Neural cell (in vitro differentiated cells): ENCODE data around the gene CADPS2. TPM values are rescaled to one million over a fixed set of nuclear protein-coding genes. Genes with fewer than 3 reads are reported as not detected.

ENCODE experiments used
- H2AFZ ChIP-seq: fragments of 200-600, 300-800 bp; sonication (generic), shearing (Covaris generic); 2 replicates; pipeline ENCODE4 v1.6.0; 2014; ENCODE audit warnings: low read depth, mild to moderate bottlenecking, antibody characterized with exemption, low read length, moderate library complexity
- H3F3A ChIP-seq: fragments of 200-600 bp; shearing (Covaris generic); 2 replicates; pipeline ENCODE4 v1.6.1; 2016; ENCODE audit warnings: mild to moderate bottlenecking, moderate library complexity, mixed read lengths, antibody characterized with exemption, low read length; ENCODE audit not compliant: insufficient read depth, poor library complexity, severe bottlenecking
- H3K27ac ChIP-seq: fragments of 200-600, 300-800 bp; sonication (generic), shearing (Covaris generic); 2 replicates; pipeline ENCODE4 v1.5.1; 2014; ENCODE audit warnings: mild to moderate bottlenecking, low read length, moderate library complexity
- H3K27me3 ChIP-seq: fragments of 300-800, 200-600 bp; sonication (generic), shearing (Covaris generic); 2 replicates; pipeline ENCODE4 v1.6.0; 2014; ENCODE audit warnings: mild to moderate bottlenecking, low read depth, low read length, moderate library complexity; ENCODE audit not compliant: insufficient read depth
- H3K36me3 ChIP-seq: fragments of 300-800, 200-600 bp; sonication (generic), shearing (Covaris generic); 2 replicates; pipeline ENCODE4 v1.5.1; 2014; ENCODE audit warnings: mild to moderate bottlenecking, antibody characterized with exemption, low read length, moderate library complexity; ENCODE audit not compliant: insufficient read depth
- H3K4me2 ChIP-seq: fragments of 300-800, 200-600 bp; sonication (generic), shearing (Covaris generic); 2 replicates; pipeline ENCODE4 v1.6.0; 2014; ENCODE audit warnings: mild to moderate bottlenecking, low read length
- H3K4me3 ChIP-seq: fragments of 300-800, 200-600 bp; sonication (generic), shearing (Covaris generic); 2 replicates; pipeline ENCODE4 v1.5.1; 2014; ENCODE audit warnings: mild to moderate bottlenecking, low read length, moderate library complexity
- H3K79me2 ChIP-seq: fragments of 200-600 bp; shearing (Covaris generic); replicated peaks from 2 replicates; pipeline ENCODE4 v1.6.0; 2014; ENCODE audit warnings: mild to moderate bottlenecking, low read length, moderate library complexity; ENCODE audit not compliant: insufficient read depth
- H3K9ac ChIP-seq: fragments of 300-800, 200-600 bp; sonication (generic), shearing (Covaris generic); 2 replicates; pipeline ENCODE4 v1.6.1; 2016; ENCODE audit warnings: mild to moderate bottlenecking, low read length, mixed read lengths
- H3K9me2 ChIP-seq: fragments of 200-600 bp; shearing (Covaris generic); 2 replicates; pipeline ENCODE4 v1.6.1; 2016; ENCODE audit warnings: mild to moderate bottlenecking, low read length, mixed read lengths; ENCODE audit not compliant: insufficient read depth
- H3K9me3 ChIP-seq: fragments of 200-600, 300-800 bp; sonication (generic), shearing (Covaris generic); 2 replicates; pipeline ENCODE4 v1.6.1; 2016; ENCODE audit warnings: mild to moderate bottlenecking, mixed run types, low read length, moderate library complexity, mixed read lengths
- H4K20me1 ChIP-seq: fragments of 200-600 bp; shearing (Covaris generic); 2 replicates; pipeline ENCODE4 v1.6.1; 2016; ENCODE audit warnings: mild to moderate bottlenecking, mixed run types; ENCODE audit not compliant: insufficient read depth
- CTCF ChIP-seq: fragments of 450-650 bp; IDR thresholded peaks from 2 replicates; pipeline ENCODE4 v1.5.1; 2014; ENCODE audit warnings: antibody characterized with exemption, mild to moderate bottlenecking, moderate library complexity; ENCODE audit not compliant: poor library complexity, severe bottlenecking
- EP300 ChIP-seq: fragments of 450-650 bp; conservative IDR thresholded peaks from 2 replicates; pipeline ENCODE4 v1.6.1; 2014; ENCODE audit warnings: antibody characterized with exemption, mild to moderate bottlenecking, moderate library complexity; ENCODE audit not compliant: poor library complexity, severe bottlenecking
- EZH2 ChIP-seq: fragments of 200-600, 300-800 bp; shearing (Covaris generic), sonication (generic); IDR thresholded peaks from 2 replicates; pipeline ENCODE4 v1.6.1; 2014; ENCODE audit warnings: antibody characterized with exemption, low read length, borderline replicate concordance, mild to moderate bottlenecking; ENCODE audit not compliant: insufficient read depth, poor library complexity, severe bottlenecking
- MXI1 ChIP-seq: fragments of 450-650 bp; conservative IDR thresholded peaks from 2 replicates; pipeline ENCODE4 v1.6.1; 2014; ENCODE audit warnings: antibody characterized with exemption, mild to moderate bottlenecking; ENCODE audit not compliant: poor library complexity, severe bottlenecking
- POLR2AphosphoS5 ChIP-seq: IDR thresholded peaks from 2 replicates; pipeline ENCODE4 v1.6.1; 2012
- RAD21 ChIP-seq: fragments of 450-650 bp; conservative IDR thresholded peaks from 2 replicates; pipeline ENCODE4 v1.6.1; 2014; ENCODE audit warnings: antibody characterized with exemption, mild to moderate bottlenecking, moderate library complexity
- REST ChIP-seq: IDR thresholded peaks from 2 replicates; pipeline ENCODE4 v1.6.1; 2012; ENCODE audit warnings: borderline replicate concordance
- SMC3 ChIP-seq: fragments of 450-650 bp; conservative IDR thresholded peaks from 2 replicates; pipeline ENCODE4 v1.6.1; 2014; ENCODE audit warnings: antibody characterized with exemption, mild to moderate bottlenecking, moderate library complexity; ENCODE audit not compliant: poor library complexity
- TAF1 ChIP-seq: IDR thresholded peaks from 2 replicates; pipeline ENCODE4 v1.6.1; 2012; ENCODE audit warnings: low read depth
- polyA plus RNA-seq: library from polyadenylated mRNA; depleted of rRNA; stranded (reverse); fragments of >200 nt; gene quantifications from 2 replicates; pipeline ENCODE4 v1.2.3, GENCODE V29; 2014

Gene CADPS2
- polyA plus RNA-seq, 1 donor from 2014 or later: 5.9 TPM

- no peaks in the 10 kb centered on the region for H3F3A ChIP-seq
- no peaks in the 10 kb centered on the region for H3K9me2 ChIP-seq
- H3K36me3 ChIP-seq: no peaks in the 10 kb centered on the region
Observed at GRCh38 chr7:122578350-122578749, 307.9 kb downstream of the CADPS2 start.

GRCh38 chr7:122577449-122578003, 308.7 kb downstream of the CADPS2 start:
- H3K27me3 ChIP-seq: no peaks in the 10 kb centered on the region
- H4K20me1 ChIP-seq: no peaks in the 10 kb centered on the region
- H3K4me3 ChIP-seq: no peak overlapping the region
- TF ChIP-seq SMC3: no peak
- H3K9me2 ChIP-seq: no peaks in the 10 kb centered on the region
- H3K36me3 ChIP-seq: no peaks in the 10 kb centered on the region
- no peak overlapping the region for H3K9ac ChIP-seq
- H2AFZ ChIP-seq: no peak overlapping the region
- H3K9me3 ChIP-seq: no peaks in the 10 kb centered on the region
- H3K27ac ChIP-seq: no peak overlapping the region
- H3K79me2 ChIP-seq: no peaks in the 10 kb centered on the region
- H3F3A ChIP-seq: no peaks in the 10 kb centered on the region
- no peak overlapping the region for H3K4me2 ChIP-seq

More at GRCh38 chr7:122578350-122578749, 307.9 kb downstream of the CADPS2 start:
- Histone ChIP-seq H3K4me3 (no peak overlapping the region), H2AFZ (no peak overlapping the region), H3K27ac (no peak overlapping the region), H3K27me3 (no peaks in the 10 kb centered on the region), H3K4me2 (no peak overlapping the region), H3K79me2 (no peaks in the 10 kb centered on the region), H3K9me3 (no peaks in the 10 kb centered on the region), H3K9ac (no peak overlapping the region), H4K20me1 (no peaks in the 10 kb centered on the region)
- no peak for TF ChIP-seq RAD21
- no peak for TF ChIP-seq EZH2
- no peak for TF ChIP-seq REST
- no peak for TF ChIP-seq EP300
- TF ChIP-seq MXI1: no peak
- no peak for TF ChIP-seq SMC3
- TF ChIP-seq POLR2AphosphoS5: no peak

DNA sequence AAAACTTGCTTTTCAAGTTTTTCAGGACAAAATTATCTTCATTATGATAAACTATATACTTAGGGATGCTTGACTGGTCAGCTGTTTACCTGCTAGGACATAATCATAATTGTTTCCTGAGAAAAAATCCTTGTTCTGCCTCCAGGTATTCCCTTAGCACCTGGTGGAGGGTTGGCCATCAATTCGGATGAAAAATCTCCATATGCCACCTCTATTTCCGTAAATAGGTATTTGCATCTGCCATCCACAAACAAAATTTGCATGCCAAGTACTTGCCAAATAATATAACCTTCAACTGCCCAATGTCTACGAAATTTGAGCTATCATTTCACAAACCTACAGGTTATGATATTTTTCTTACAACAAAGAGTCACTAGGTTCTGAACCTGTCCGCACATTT, 313.6 kb downstream of the CADPS2 start:
- TF ChIP-seq POLR2AphosphoS5 (no peak), TAF1 (no peak), CTCF (no peak), RAD21 (no peak), REST (no peak), EZH2 (no peak), SMC3 (no peak), MXI1 (no peak), EP300 (no peak)
- Histone ChIP-seq H3K4me3 (no peak overlapping the region), H3K9ac (no peak overlapping the region), H3K4me2 (no peak overlapping the region), H3K9me2 (no peaks in the 10 kb centered on the region), H3K27ac (no peak overlapping the region), H2AFZ (no peak overlapping the region), H3K79me2 (no peaks in the 10 kb centered on the region), H3F3A (no peaks in the 10 kb centered on the region), H4K20me1 (no peaks in the 10 kb centered on the region), H3K27me3 (no peaks in the 10 kb centered on the region), H3K9me3 (no peaks in the 10 kb centered on the region), H3K36me3 (no peaks in the 10 kb centered on the region)
